Endometrial microvascular endothelial cells (primary cell): ENCODE data around the gene NECTIN4. TPM values are rescaled to one million over a fixed set of nuclear protein-coding genes. Genes with fewer than 3 reads are reported as not detected.

Experiments used
- in situ Hi-C: cut with HindIII; loops from 2 replicates; pipeline ENCODE4 v1.10.0; 2017; ENCODE audit warnings: low sequenced_read_pairs, low pct_unique_long_range_greater_than_20kb; ENCODE audit errors: inconsistent ontology term
- total RNA-seq: library from RNA; depleted of rRNA; stranded (reverse); fragments of >200 nt; gene quantifications from one replicate; pipeline ENCODE4 v1.2.3, GENCODE V29; 2015; ENCODE audit errors: inconsistent ontology term

Gene NECTIN4
- total RNA-seq, 1 donor from 2014 or later: not detected

DNA sequence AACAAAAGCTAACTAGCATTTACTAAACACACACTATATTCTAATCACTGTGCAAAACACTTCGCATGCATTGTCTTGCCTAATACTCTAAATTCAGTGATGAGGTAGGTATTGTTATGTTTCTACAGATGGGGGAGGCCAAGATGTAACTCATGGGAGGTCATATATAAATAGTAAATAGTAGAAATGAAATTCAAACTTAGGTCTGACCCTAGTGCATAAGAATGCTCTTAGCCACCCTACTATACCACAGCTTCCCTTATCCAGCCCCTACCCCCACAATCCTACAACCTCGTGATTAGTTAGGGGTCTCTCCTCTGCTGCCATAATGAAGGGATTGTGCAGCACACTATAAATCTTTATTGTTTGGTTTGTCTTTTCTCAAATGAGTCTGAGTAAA lies 25.2 kb upstream of the NECTIN4 start:
- in situ Hi-C loops: no loop called here

DNA sequence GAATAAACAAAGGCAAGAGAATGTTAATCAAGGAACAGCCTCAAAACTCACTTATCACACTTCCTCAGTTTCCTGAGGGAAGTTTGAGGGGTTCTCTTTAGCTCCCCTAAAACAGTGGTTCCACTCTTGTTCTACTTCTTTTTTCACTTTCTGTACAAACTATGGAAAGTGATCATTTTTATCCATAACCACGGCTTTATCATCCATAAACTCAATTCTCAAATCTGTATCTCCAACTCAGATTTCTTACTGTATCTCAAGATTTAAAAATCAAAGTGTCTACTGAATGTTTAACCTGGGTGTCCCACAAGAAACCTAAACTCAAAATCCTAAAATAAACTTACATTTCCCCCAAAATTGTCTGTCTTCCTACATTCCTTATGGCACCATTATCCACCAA lies 24.6 kb upstream of the NECTIN4 start:
- in situ Hi-C loops: no loop called here

DNA sequence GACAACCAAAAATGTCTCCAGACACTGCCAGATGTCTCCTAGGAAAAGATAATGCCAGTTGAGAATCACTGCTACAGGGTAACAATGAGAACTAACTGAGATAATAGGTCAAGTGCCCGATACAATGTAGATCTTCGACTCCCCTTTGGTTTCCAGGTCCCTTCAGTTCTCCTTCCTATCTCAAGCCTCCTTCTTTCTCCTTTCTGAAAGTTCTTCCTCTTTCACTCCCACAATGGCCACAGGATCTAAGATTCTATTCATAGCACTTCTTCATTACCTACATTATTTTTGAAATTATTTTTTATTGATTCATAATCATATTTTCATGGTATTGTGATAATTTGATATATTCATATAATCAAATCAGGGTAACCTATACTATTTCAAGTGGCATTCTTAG lies 22.2 kb upstream of the NECTIN4 start:
- in situ Hi-C loops: no loop called here

DNA sequence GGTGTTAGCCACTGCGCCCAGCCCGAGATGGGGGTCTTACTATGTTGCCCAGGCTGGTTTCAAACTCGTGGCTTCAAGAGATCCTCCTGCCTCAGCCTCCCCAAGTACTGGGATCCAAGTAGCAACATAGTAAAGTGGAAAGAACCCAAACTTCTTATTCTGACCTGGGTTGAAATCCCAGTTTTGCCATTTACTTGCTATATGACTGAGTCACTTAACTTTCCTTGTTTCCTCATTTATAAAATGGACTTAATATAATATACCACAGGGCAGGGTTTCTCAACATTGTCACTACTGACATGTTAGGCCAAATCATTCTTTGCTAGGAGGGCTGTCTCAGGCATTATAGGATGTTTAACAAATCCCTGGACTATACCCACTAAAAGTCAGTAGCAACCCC lies 21.8 kb upstream of the NECTIN4 start:
- in situ Hi-C loops: no loop called here

DNA sequence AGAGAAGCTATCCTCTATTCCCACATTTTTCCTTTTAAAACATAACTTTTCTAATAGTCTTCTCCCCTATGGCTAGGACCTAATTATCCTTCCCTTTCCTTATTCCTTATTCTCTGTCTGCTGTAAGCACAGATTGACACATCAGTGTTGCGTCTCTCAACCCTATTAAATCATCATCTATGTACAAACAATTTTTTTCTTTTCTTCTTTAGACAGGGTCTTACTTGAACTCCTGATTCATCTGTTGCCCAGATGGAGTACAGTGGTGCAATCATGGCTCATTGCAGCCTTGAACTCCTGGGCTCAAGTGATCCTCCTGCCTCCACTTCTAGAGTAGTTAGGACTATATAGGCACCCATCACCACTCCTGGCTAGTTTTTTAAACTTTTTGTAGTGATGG lies 17.1 kb upstream of the NECTIN4 start:
- in situ Hi-C loops: no loop called here

DNA sequence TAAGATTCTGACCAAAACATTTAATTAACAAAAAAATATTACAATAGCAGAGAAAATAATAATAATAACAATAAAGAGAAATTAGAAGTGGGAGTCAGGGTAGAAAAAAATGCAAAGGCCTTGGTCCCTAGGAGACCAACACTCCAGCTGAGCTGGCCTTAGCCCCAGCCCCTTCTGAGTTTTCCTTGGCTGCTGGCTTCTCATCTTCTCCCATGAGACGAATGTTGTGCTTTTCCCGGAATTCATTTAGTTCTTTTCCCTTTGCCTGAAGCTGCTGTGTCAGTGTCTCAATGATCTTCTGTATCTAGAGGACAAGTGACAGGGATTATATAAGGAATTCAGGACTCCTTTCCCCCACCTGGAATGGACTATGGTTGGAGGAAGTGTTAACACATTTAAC lies 11.2 kb upstream of the NECTIN4 start:
- in situ Hi-C loops: no loop called here

DNA sequence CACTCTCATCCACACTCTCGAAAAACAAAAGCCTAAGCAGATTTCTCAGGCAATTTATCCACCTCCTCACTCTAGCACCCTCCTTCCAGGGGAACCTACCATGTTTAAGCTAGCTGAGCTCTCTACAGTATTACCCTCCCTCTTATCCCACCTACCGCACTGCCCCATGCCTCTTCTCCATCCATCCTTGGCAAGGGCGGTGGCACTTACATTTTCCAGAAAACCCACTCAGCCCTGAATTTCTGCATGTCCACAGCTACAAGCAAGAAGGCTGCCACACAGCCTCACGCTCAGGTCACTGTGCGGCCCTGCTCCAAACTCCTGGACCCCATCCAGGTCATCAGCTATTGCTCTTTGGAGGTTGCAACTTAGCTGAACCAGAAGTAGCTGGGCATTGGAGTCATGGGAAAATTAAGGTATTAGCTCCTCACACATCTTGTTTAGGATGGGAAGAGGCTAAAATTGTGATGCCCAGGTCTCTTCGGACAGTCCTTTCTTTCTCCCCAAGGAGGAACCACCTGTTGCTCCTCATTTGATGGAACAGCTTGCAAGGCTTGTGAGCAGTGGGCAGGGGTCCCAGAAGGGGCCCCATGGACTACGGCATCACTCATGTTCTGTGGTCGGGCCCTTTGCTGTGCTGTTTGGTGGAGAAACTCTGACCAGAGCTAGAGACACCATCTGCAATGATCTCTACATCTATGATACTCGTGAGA lies 9.9 kb upstream of the NECTIN4 start:
- in situ Hi-C loops: loop anchor here (10.0 kb wide), 1 partner anchor 54 kb away; the partner anchor contains the start of gene USF1

DNA sequence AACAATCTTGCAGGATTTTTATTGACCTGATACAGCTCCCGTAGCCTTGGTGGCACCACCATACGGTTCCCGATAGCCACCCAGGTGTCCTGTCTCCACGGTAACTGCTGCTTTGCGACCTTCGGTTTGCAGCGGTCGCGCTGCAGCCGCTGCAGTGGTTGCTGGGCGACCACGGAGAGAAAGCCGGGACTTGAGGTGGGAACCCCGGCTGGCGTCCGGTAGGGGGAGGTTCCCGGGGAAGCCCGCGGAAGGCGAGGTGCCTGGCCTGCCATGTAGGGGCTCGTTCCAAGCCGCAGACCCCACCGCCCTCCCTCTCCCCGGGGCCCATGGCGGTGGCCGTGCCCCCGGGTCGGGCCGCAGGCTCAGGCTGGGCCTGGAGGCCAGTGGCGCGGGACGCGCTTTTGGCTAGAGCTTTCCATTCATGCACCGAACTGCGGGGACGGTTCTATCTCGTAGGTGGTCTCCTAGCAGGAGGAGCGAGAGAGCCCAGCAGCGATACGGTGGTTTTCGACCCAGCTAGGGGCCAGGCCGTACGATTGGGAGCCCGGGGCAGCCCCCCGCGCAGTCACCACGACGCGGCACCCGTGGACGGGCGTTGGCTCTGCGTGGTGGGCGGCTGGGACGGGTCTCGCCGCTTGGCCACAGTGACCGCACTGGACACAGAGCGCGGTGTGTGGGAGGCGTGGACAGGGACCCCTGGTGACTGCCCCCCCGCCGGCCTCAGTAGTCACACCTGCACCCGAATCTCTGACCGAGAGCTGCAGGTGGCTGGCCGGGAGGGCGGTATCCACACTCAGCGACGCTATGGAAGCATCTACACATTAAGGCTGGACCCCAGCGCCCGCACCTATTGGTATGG lies 9.1 kb upstream of the NECTIN4 start, which contains the start of gene KLHDC9:
Gene KLHDC9 (plus strand): TSS at position 152 of the 859 bp plus-strand sequence. CDS start 175 bp downstream, at position 327.
- in situ Hi-C loops: loop anchor here (10.0 kb wide), 1 partner anchor 54 kb away; the partner anchor contains the start of gene USF1

DNA sequence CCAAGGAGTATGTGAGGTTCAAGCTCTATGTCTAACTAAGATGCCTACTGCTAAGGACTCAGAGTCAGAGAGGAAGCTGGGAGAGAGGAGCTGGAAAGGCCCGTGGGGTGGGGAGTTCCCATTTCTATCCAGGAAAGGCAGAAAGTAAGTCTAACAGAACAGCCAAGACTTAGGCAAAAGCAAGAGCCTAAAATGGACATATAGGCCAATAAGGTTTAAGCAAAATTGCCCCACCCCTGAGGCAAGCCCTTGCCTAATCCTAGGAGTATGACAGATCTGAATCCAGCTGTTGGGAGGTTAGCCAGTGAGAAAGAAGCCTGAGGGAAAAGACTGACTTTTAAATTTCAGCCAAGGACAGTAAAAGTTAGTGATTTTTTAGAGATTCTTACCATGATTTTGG lies 7.2 kb upstream of the NECTIN4 start:
- in situ Hi-C loops: loop anchor here (10.0 kb wide), 1 partner anchor 52 kb away; the partner anchor contains the start of gene USF1

DNA sequence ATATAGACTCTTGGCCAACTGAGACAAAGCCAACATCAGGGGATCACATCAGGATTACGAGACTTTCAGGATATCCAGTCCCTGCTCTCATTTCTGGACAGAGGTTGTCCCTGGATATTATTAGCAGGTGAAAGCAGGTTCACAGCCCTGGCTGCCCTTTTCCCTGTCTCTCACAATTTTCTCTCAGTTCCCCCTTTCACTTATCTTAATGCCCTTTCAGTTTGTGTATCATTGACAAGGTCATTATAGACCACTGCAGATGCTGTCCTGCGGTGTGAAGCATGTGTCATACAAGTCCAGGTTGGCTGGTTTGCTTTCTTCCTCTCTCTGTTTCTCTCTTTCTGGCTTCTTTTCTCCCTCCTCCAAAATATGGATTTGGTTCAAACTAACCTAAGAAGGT lies 6.7 kb upstream of the NECTIN4 start:
- in situ Hi-C loops: loop anchor here (10.0 kb wide), 1 partner anchor 51 kb away; the partner anchor contains the start of gene USF1

DNA sequence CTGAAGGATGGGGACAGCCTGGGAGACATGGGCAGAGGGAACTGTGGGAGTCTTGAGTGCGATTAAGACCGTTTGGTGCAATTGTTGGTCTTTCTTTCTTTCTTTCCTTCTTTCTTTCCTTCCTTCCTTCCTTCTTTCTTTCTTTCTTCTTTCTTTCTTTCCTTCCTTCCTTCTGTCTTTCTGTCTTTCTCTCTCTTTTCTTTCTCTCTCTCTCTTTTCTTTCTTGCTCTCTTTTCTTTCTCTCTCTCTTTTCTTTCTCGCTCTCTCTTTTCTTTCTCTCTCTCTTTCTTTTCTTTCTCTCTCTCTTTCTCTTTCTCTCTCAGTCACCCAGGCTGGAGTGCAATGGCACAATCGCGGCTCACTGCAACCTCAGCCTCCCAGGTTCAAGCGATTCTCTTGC lies 5.9 kb upstream of the NECTIN4 start:
- in situ Hi-C loops: loop anchor here (10.0 kb wide), 1 partner anchor 50 kb away; the partner anchor contains the start of gene USF1

DNA sequence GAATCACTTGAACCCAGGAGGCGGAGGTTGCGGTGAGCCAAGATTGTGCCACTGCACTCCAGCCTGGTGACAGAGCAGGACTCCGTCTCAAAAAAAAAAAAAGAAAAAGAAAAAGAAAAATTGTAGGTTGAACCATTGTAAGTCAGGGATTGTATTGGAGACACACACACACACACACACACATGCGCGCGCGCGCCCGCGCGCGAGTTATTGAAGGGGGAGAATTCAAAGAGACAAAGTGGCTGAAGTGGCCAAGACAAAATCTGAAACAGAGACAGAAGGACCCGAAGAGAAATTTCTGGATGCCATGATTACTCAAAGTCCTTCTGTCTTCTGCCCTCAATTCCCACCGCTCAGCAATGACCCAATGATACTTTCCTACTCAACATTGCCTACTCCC lies 5.1 kb upstream of the NECTIN4 start:
- in situ Hi-C loops: loop anchor here (10.0 kb wide), 1 partner anchor 50 kb away; the partner anchor contains the start of gene USF1

DNA sequence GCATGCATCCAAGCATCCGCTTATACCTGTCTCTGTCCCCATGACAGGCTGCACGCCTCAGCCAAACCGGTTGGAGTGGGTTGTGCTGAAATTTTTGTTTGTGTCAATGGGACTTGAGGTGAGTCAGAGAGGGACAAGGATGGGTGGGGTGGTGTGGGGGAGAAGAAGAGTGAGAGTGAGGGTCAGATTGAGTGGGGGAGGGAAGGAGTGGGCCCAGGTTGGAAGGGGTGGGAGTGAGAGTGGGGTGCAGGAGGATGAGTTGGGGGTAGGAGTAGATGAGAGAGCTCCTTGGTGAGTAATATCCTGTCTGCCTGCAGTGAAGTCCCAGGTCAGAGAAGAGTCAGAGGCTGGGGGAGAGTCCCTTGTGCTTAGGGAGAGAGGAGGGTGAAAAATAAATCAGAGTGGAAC lies 3.3 kb upstream of the NECTIN4 start:
- in situ Hi-C loops: loop anchor here (10.0 kb wide), 1 partner anchor 48 kb away; the partner anchor contains the start of gene USF1

DNA sequence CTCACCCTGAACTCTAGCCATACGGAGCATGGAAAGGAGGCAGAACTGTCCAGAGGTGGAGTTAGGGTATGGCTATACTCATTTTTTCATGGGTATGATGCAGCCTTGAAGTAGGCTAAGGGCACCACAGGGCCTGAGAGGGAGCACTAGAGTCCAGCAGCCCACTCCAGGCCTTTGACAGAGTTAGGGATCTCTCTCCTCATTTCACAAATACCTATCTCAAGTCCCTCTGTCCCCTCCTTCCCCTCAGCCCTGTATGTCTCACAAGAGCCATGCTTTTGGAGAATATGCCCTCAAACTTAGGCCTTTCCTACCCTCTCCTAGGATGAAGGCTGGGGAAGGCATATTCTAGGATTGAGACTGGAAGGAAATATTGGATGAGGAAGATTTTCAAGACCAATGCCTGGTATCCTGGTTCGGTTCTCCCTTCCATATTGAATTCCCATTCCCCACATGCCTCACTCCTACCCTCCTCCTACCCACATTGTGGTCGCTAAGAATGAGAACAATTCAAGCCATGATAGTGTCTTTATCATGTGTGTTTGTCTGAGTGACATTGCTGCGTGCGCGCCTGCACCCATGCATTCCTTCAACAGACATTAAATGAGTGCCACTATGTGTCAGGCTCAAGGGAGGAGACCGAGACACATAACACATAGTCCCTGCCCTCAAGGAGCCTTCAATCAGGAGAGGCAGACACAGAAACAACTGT lies 2.6 kb upstream of the NECTIN4 start:
- in situ Hi-C loops: loop anchor here (10.0 kb wide), 1 partner anchor 47 kb away; the partner anchor contains the start of gene USF1

DNA sequence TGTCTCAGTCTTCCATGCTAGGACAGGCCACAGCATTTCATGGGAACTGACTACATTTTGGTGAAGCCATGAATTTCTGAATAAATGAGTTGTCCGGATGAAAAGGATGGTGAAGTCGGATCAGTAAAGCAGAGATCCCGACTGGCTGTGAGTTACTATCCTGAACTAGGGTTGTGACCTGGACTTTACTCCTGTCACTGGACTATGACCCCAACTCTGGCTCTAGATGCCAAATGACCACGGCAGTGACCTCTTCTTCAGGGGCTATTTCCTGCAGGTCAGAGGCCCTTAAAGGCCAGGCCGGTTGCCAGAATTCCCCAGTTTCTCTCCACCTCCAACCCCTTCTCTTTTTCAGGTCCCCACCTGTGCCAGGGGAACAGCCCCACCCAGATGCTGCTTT lies 1.7 kb upstream of the NECTIN4 start:
- in situ Hi-C loops: loop anchor here (10.0 kb wide), 1 partner anchor 46 kb away; the partner anchor contains the start of gene USF1

DNA sequence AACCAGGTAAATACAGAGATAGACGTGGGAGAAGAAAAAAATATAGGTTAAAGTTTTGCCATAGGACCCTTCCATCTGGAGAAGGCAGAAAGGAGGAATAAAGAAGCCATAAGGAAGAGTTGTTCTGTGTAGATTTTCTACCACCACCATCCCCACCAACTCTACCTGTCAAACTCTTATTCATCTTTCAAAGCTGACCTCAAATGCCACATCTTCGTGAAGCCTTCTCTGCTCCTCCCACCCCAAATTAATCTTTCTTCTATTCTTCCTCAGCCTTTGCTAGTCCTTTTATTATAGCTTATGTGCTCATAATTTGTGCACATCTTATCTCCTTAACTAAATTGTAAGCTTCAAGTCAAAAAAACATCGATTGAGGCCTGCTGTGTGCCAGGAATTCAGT lies 1.3 kb upstream of the NECTIN4 start:
- in situ Hi-C loops: loop anchor here (10.0 kb wide), 1 partner anchor 46 kb away; the partner anchor contains the start of gene USF1

DNA sequence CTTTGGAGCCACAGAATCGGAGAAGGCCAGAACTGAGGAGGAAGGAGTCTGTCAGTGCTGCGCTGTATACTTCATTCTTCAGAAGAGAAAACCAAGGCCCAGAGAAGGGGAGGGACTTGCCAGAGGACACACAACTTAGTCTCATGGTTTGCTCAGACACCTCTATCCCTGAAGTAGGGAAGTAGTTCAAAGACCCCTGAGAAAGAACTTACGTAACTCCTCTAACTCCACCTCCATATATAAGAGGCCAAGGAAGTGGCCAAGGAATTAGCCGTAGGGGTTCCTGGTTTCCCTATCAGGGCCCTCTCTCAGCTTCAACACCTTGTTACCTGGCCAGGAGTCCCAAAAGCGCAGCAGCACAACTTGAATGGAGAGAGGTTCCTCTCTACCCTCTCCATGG lies 580 bp upstream of the NECTIN4 start:
- in situ Hi-C loops: loop anchor here (10.0 kb wide), 1 partner anchor 45 kb away; the partner anchor contains the start of gene USF1

DNA sequence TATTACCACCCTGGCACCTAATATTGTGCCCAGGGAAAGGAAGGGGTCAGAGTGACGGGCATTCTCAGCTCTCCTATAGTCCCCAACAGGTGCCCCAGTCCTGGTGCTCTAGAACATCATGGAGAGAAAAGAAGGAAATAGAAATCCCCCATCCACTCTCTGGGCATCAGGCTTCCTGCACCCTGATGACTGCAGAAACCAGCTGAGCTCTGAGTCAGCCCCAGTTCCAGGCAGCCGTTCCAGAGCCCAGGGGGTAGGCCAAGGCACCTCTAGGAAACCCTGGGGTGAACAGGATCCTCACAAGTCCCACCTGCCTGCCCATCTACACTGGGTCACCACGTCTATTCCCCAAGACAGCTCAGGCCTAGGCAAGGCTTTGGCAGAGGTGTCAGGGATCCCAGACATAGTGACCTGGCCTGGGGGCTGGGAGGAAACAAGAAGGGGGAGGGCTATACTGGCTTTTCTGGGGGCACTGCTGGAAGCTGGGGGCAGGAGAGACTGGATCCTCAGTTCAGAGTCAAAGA lies 709 bp downstream of the NECTIN4 start:
- in situ Hi-C loops: no loop called here
